Peyer's patch (tissue), 4 donors: ENCODE data around the gene KIF6. TPM values are rescaled to one million over a fixed set of nuclear protein-coding genes. Genes with fewer than 3 reads are reported as not detected.

Source experiments
- DNase-seq, 3 donors: peaks; one replicate each; pipeline ENCODE4 v3.0.0-alpha.2; 2017 to 2019
- H3K27ac ChIP-seq, 4 donors: fragments of 200-600 bp; sonication (generic); one replicate each; pipeline ENCODE4 v1.5.1; 2016 to 2019
- H3K27me3 ChIP-seq, 2 donors: fragments of 200-600 bp; sonication (generic); one replicate each; pipeline ENCODE4 v1.5.1; 2019
- H3K36me3 ChIP-seq, 3 donors: fragments of 200-600 bp; sonication (generic); one replicate each; pipeline ENCODE4 v1.5.1; 2016 to 2019
- H3K4me1 ChIP-seq, 4 donors: fragments of 200-600 bp; sonication (generic); one replicate each; pipeline ENCODE4 v1.5.1; 2016 to 2019
- H3K4me3 ChIP-seq, 4 donors: fragments of 200-600 bp; sonication (generic); 1 replicate in 3 of 4; 2 replicates in 1 of 4; pipeline ENCODE4 v1.5.1; 2016 to 2019; ENCODE audit warnings: mild to moderate bottlenecking in 1 of 4
- H3K9me3 ChIP-seq, 4 donors: fragments of 200-600 bp; sonication (generic); one replicate each; pipeline ENCODE4 v1.5.1; 2016 to 2019; ENCODE audit warnings: mild to moderate bottlenecking in 1 of 4
- CTCF ChIP-seq, 6 experiments: fragments of 450-650 bp in 4 of 6; fragments of 200-600 bp in 2 of 6; sonication (generic) in 1 of 6; IDR thresholded peaks; one replicate each; pipeline ENCODE4 v1.5.1; 2017 to 2019; ENCODE audit warnings: antibody characterized with exemption in 6 of 6, mild to moderate bottlenecking in 3 of 6, moderate library complexity in 1 of 6
- POLR2A ChIP-seq, 2 donors: fragments of 450-650 bp; IDR thresholded peaks; one replicate each; pipeline ENCODE4 v1.5.1; 2017; ENCODE audit warnings: antibody characterized with exemption in 2 of 2, mild to moderate bottlenecking in 2 of 2, moderate library complexity in 2 of 2
- total RNA-seq, 4 donors: library from RNA; depleted of rRNA; stranded (reverse); fragments of >200 nt; gene quantifications; one replicate each; pipeline ENCODE4 v1.1.0, GENCODE V29; 2016

KIF6 gene
- total RNA-seq, 4 donors from 2014 or later, result 0.83 TPM; not detected in 3

GRCh38 chr6:39576556-39577303 lies 148.5 kb downstream of the KIF6 start:
- no peak for DNase-seq
- no peak overlapping the region for H3K4me3 ChIP-seq
- no peak overlapping the region for H3K27ac ChIP-seq
- H3K36me3 ChIP-seq, result no peaks in the 10 kb centered on the region
- no peaks in the 10 kb centered on the region for H3K4me1 ChIP-seq
- TF ChIP-seq CTCF (IDR thresholded peaks at IDR 0.05) (no peak), POLR2A (IDR thresholded peaks at IDR 0.05) (no peak)
- H3K27me3 ChIP-seq, result no peaks in the 10 kb centered on the region
- H3K9me3 ChIP-seq, result no peaks in the 10 kb centered on the region

- TF ChIP-seq CTCF (IDR thresholded peaks at IDR 0.05), result no peak
- TF ChIP-seq POLR2A (IDR thresholded peaks at IDR 0.05), result no peak
- no peak overlapping the region for H3K27ac ChIP-seq
- H3K4me3 ChIP-seq, result no peak overlapping the region
- no peaks in the 10 kb centered on the region for H3K9me3 ChIP-seq
- H3K4me1 ChIP-seq, result no peaks in the 10 kb centered on the region
- H3K27me3 ChIP-seq, result no peaks in the 10 kb centered on the region
- DNase-seq, result no peak
- H3K36me3 ChIP-seq, result no peaks in the 10 kb centered on the region
Observed at GRCh38 chr6:39574991-39575390, 150.2 kb downstream of the KIF6 start.

GRCh38 chr6:39573541-39573940 lies 151.7 kb downstream of the KIF6 start:
- H3K4me3 ChIP-seq, result no peak overlapping the region
- H3K36me3 ChIP-seq, result no peaks in the 10 kb centered on the region
- no peak for DNase-seq
- no peak overlapping the region for H3K27ac ChIP-seq
- no peaks in the 10 kb centered on the region for H3K4me1 ChIP-seq
- H3K27me3 ChIP-seq, result no peaks in the 10 kb centered on the region
- TF ChIP-seq CTCF (IDR thresholded peaks at IDR 0.05) (no peak), POLR2A (IDR thresholded peaks at IDR 0.05) (no peak)
- H3K9me3 ChIP-seq, result no peaks in the 10 kb centered on the region

GRCh38 chr6:39572661-39573340 lies 152.4 kb downstream of the KIF6 start:
- Histone ChIP-seq H3K9me3 (no peaks in the 10 kb centered on the region), H3K4me3 (no peak overlapping the region), H3K36me3 (no peaks in the 10 kb centered on the region), H3K27me3 (no peaks in the 10 kb centered on the region), H3K4me1 (no peaks in the 10 kb centered on the region), H3K27ac (no peak overlapping the region)
- no peak for DNase-seq
- TF ChIP-seq CTCF (IDR thresholded peaks at IDR 0.05) (no peak), POLR2A (IDR thresholded peaks at IDR 0.05) (no peak)

- H3K27me3 ChIP-seq, result no peaks in the 10 kb centered on the region
- TF ChIP-seq POLR2A (IDR thresholded peaks at IDR 0.05) (no peak), CTCF (IDR thresholded peaks at IDR 0.05) (no peak)
- no peak overlapping the region for H3K27ac ChIP-seq
- H3K9me3 ChIP-seq, result no peaks in the 10 kb centered on the region
- H3K4me1 ChIP-seq, result no peaks in the 10 kb centered on the region
- no peaks in the 10 kb centered on the region for H3K36me3 ChIP-seq
- DNase-seq, result no peak
- no peak overlapping the region for H3K4me3 ChIP-seq
Observed at GRCh38 chr6:39568896-39569295, 156.3 kb downstream of the KIF6 start.
